Karpas-422 (cell line): Measurements from ENCODE around the gene USF2. TPM values are rescaled to one million over a fixed set of nuclear protein-coding genes. Genes with fewer than 3 reads are reported as not detected.
"Not testable (repeated sequence)": the region's sequence is repeated elsewhere in the genome, so short reads cannot be mapped to it uniquely, and the experiment has no call there.

Experiments used
- DNase-seq: peaks from one replicate; pipeline ENCODE4 v3.0.0-alpha.2; 2015
- H2AFZ ChIP-seq: fragments of 200-600 bp; sonication (generic); 2 replicates; pipeline ENCODE4 v1.6.1; 2014; ENCODE audit warnings: antibody characterized with exemption, low read length, mixed read lengths
- H3K27ac ChIP-seq: fragments of 200-600 bp; sonication (generic); 2 replicates; pipeline ENCODE4 v1.5.1; 2014; ENCODE audit warnings: mild to moderate bottlenecking, low read length, moderate library complexity
- H3K27me3 ChIP-seq: fragments of 200-600 bp; sonication (generic); 2 replicates; pipeline ENCODE4 v1.6.1; 2014; ENCODE audit warnings: low read length, mixed read lengths
- H3K36me3 ChIP-seq: fragments of 200-600 bp; sonication (generic); 2 replicates; pipeline ENCODE4 v1.6.1; 2014; ENCODE audit warnings: low read length, mixed read lengths; ENCODE audit not compliant: insufficient read depth
- H3K4me1 ChIP-seq: fragments of 200-600 bp; sonication (generic); 2 replicates; pipeline ENCODE4 v1.6.1; 2014; ENCODE audit warnings: mild to moderate bottlenecking, low read length, mixed read lengths
- H3K4me2 ChIP-seq: fragments of 200-600 bp; sonication (generic); 2 replicates; pipeline ENCODE4 v1.6.1; 2014; ENCODE audit warnings: low read length, low read depth, mild to moderate bottlenecking; ENCODE audit not compliant: poor library complexity, severe bottlenecking
- H3K4me3 ChIP-seq: fragments of 200-600 bp; sonication (generic); 2 replicates; pipeline ENCODE4 v1.5.1; 2014; ENCODE audit warnings: mild to moderate bottlenecking, antibody characterized with exemption, low read length, mixed read lengths
- H3K79me2 ChIP-seq: fragments of 200-600 bp; sonication (generic); 2 replicates; pipeline ENCODE4 v1.6.1; 2014; ENCODE audit warnings: mild to moderate bottlenecking, low read length, mixed read lengths
- H3K9ac ChIP-seq: fragments of 200-600 bp; sonication (generic); 2 replicates; pipeline ENCODE4 v1.6.0; 2014; ENCODE audit warnings: low read length
- H3K9me2 ChIP-seq: fragments of 200-600 bp; sonication (generic), shearing (Covaris generic); replicated peaks from 2 replicates; pipeline ENCODE4 v1.6.0; 2014; ENCODE audit warnings: mild to moderate bottlenecking, low read length, moderate library complexity; ENCODE audit not compliant: insufficient read depth
- H3K9me3 ChIP-seq: fragments of 300-700, 200-600 bp; sonication (generic); 2 replicates; pipeline ENCODE4 v1.6.1; 2014; ENCODE audit warnings: low read length, mixed read lengths
- H4K20me1 ChIP-seq: fragments of 200-600 bp; sonication (generic); 2 replicates; pipeline ENCODE4 v1.6.1; 2014; ENCODE audit warnings: mild to moderate bottlenecking, antibody characterized with exemption, low read length, low read depth; ENCODE audit not compliant: insufficient read depth
- total RNA-seq: library from RNA; depleted of rRNA; stranded (reverse); fragments of >200 nt; shearing (Covaris generic); gene quantifications from 2 replicates; pipeline ENCODE4 v1.2.3, GENCODE V29; 2014; ENCODE audit warnings: low replicate concordance

USF2 gene
- total RNA-seq, 1 experiment from 2014 or later = 97.9 TPM

- H3K4me2 ChIP-seq = no peak overlapping the region
- no peaks in the 10 kb centered on the region for H3K36me3 ChIP-seq
- H3K9ac ChIP-seq = no peak overlapping the region
- H3K4me1 ChIP-seq = no peaks in the 10 kb centered on the region
- no peak overlapping the region for H3K4me3 ChIP-seq
- no peaks in the 10 kb centered on the region for H4K20me1 ChIP-seq
- H3K27me3 ChIP-seq = no peaks in the 10 kb centered on the region
- DNase-seq = peak; percentile 73
- no peak overlapping the region for H2AFZ ChIP-seq
- H3K9me2 ChIP-seq = no peaks in the 10 kb centered on the region
- H3K79me2 ChIP-seq = no peaks in the 10 kb centered on the region
- no peaks in the 10 kb centered on the region; the same call in 1 of the 2 replicates for H3K9me3 ChIP-seq
- no peak overlapping the region for H3K27ac ChIP-seq
Measured at GRCh38 chr19:35236638-35237400, 31.9 kb upstream of the USF2 start.

- DNase-seq, H3K4me2 ChIP-seq, H4K20me1 ChIP-seq, H3K9ac ChIP-seq, H3K4me3 ChIP-seq, H3K27me3 ChIP-seq, H3K27ac ChIP-seq, H3K36me3 ChIP-seq, H2AFZ ChIP-seq, H3K9me2 ChIP-seq, H3K79me2 ChIP-seq, H3K9me3 ChIP-seq, H3K4me1 ChIP-seq: not testable (repeated sequence)
Measured at GRCh38 chr19:35239597-35239996, 29.2 kb upstream of the USF2 start.

GRCh38 chr19:35240327-35240726 is 28.4 kb upstream of the USF2 start:
- H2AFZ ChIP-seq = no peak overlapping the region
- H3K36me3 ChIP-seq = no peaks in the 10 kb centered on the region
- no peak for DNase-seq
- no peaks in the 10 kb centered on the region for H3K27me3 ChIP-seq
- no peaks in the 10 kb centered on the region for H4K20me1 ChIP-seq
- H3K9me2 ChIP-seq = no peaks in the 10 kb centered on the region
- H3K27ac ChIP-seq = no peak overlapping the region
- no peak overlapping the region for H3K4me3 ChIP-seq
- H3K79me2 ChIP-seq = no peaks in the 10 kb centered on the region
- no peaks in the 10 kb centered on the region for H3K4me1 ChIP-seq
- no peak overlapping the region for H3K9ac ChIP-seq
- H3K9me3 ChIP-seq = no peaks in the 10 kb centered on the region; the same call in 1 of the 2 replicates
- H3K4me2 ChIP-seq = no peak overlapping the region

GRCh38 chr19:35241417-35241816 is 27.3 kb upstream of the USF2 start:
- H3K9me2 ChIP-seq = no peaks in the 10 kb centered on the region

GRCh38 chr19:35246466-35247092 is 22.2 kb upstream of the USF2 start:
- Histone ChIP-seq H3K4me3 (no peak overlapping the region), H3K9ac (no peak overlapping the region), H3K27ac (no peak overlapping the region), H3K4me1 (no peaks in the 10 kb centered on the region; the same call in 1 of the 2 replicates), H3K4me2 (no peak overlapping the region), H3K9me3 (no peaks in the 10 kb centered on the region), H3K27me3 (no peaks in the 10 kb centered on the region), H4K20me1 (no peaks in the 10 kb centered on the region), H3K36me3 (no peaks in the 10 kb centered on the region), H3K79me2 (no peaks in the 10 kb centered on the region), H2AFZ (no peak overlapping the region), H3K9me2 (no peaks in the 10 kb centered on the region)
- no peak for DNase-seq

More at GRCh38 chr19:35241417-35241816, 27.3 kb upstream of the USF2 start:
- no peak overlapping the region for H3K4me3 ChIP-seq
- DNase-seq = no peak
- H4K20me1 ChIP-seq = no peaks in the 10 kb centered on the region
- H3K4me1 ChIP-seq = no peaks in the 10 kb centered on the region
- H3K9me3 ChIP-seq = no peaks in the 10 kb centered on the region; the same call in 1 of the 2 replicates
- H3K4me2 ChIP-seq = no peak overlapping the region
- no peaks in the 10 kb centered on the region for H3K27me3 ChIP-seq
- H3K79me2 ChIP-seq = no peaks in the 10 kb centered on the region
- H3K27ac ChIP-seq = no peak overlapping the region
- H3K9ac ChIP-seq = no peak overlapping the region
- H2AFZ ChIP-seq = no peak overlapping the region
- no peaks in the 10 kb centered on the region for H3K36me3 ChIP-seq

- no peak for DNase-seq
- H3K9me2 ChIP-seq = no peaks in the 10 kb centered on the region
- no peak overlapping the region for H3K27ac ChIP-seq
- no peak overlapping the region for H3K9ac ChIP-seq
- peak overlapping the region; percentile 38 for H3K4me2 ChIP-seq
- H3K79me2 ChIP-seq = no peaks in the 10 kb centered on the region
- no peaks in the 10 kb centered on the region; the same call in 1 of the 2 replicates for H3K4me1 ChIP-seq
- no peaks in the 10 kb centered on the region for H4K20me1 ChIP-seq
- H3K27me3 ChIP-seq = no peaks in the 10 kb centered on the region
- no peaks in the 10 kb centered on the region for H3K36me3 ChIP-seq
- no peak overlapping the region for H3K4me3 ChIP-seq
- no peaks in the 10 kb centered on the region for H3K9me3 ChIP-seq
- H2AFZ ChIP-seq = no peak overlapping the region
Measured at GRCh38 chr19:35247526-35248309, 21.0 kb upstream of the USF2 start.

- Histone ChIP-seq H3K4me3 (no peak within 1 kb of the TSS), H3K9ac (no peak within 1 kb of the TSS), H2AFZ (no peak within 1 kb of the TSS), H3K27ac (no peak within 1 kb of the TSS), H3K27me3 (no peaks in the 10 kb centered on the region), H3K4me2 (peak within 1 kb of the TSS; percentile 38), H4K20me1 (no peaks in the 10 kb centered on the region), H3K4me1 (no peaks in the 10 kb centered on the region; the same call in 1 of the 2 replicates), H3K79me2 (no peaks in the 10 kb centered on the region), H3K9me2 (no peaks in the 10 kb centered on the region), H3K9me3 (no peaks in the 10 kb centered on the region), H3K36me3 (no peaks in the 10 kb centered on the region)
- no peak for DNase-seq
Measured at GRCh38 chr19:35248310-35249145, 20.2 kb upstream of the USF2 start, which contains the start of gene LSR. Gene LSR (plus strand): TSS chr19:35249002. CDS start chr19:35249023, 21 bp downstream.
